HCT116 (cell line): Measurements from ENCODE around the gene SART1. TPM values are rescaled to one million over a fixed set of nuclear protein-coding genes. Genes with fewer than 3 reads are reported as not detected.

Source experiments
- ATAC-seq: fragments of 200-7000 bp; cut with Tn5 transposase; 2 replicates; pipeline ENCODE4 v1.9.1; 2020; ENCODE audit warnings: mild to moderate bottlenecking, moderate library complexity
- BruUV-seq: library from RNA; stranded (reverse); fragments of 400-500 nt; replicated peaks from 2 replicates; lab custom pipeline; 2021; lab: Mats Ljungman, UMichigan
- CTCF ChIA-PET: fragments of 300-600 bp; sonication (Branson Sonifier 250); formaldehyde crosslinking; loops from one replicate; lab custom pipeline; 2021; ENCODE audit warnings: antibody characterized with exemption; lab: Charles Lee
- POLR2A ChIA-PET: fragments of 300-600, 350-600 bp; sonication (Branson Sonifier 250); formaldehyde crosslinking; loops from one replicate; lab custom pipeline; 2021; ENCODE audit warnings: antibody characterized with exemption; lab: Charles Lee
- RAD21 ChIA-PET, 2 experiments: fragments of 300-600 bp; sonication (Branson Sonifier 250); formaldehyde crosslinking; loops; one replicate each; lab custom pipeline; 2023; ENCODE audit warnings: low total read pairs in 2 of 2; ENCODE audit not compliant: uncharacterized antibody in 2 of 2, unreplicated experiment in 2 of 2, low non-redundant PET in 1 of 2; lab: Charles Lee
- DNase-seq: peaks from one replicate; pipeline ENCODE4 v3.0.0-alpha.2; 2010; ENCODE audit warnings: low read depth, low spot score
- H2AFZ ChIP-seq: fragments of 200-600 bp; shearing (Covaris generic), sonication (generic); 2 replicates; pipeline ENCODE4 v1.6.1; 2017; ENCODE audit warnings: low read depth, mixed run types, mixed read lengths, antibody characterized with exemption, low read length; ENCODE audit not compliant: poor library complexity, severe bottlenecking
- H3K27ac ChIP-seq: 2 replicates; pipeline ENCODE4 v1.5.1; 2012; ENCODE audit warnings: low read depth, low read length
- H3K27me3 ChIP-seq: fragments of 200-600 bp; sonication (generic); 2 replicates; pipeline ENCODE4 v1.6.1; 2016; ENCODE audit warnings: mixed run types, low read length, mixed read lengths; ENCODE audit not compliant: insufficient read depth
- H3K36me3 ChIP-seq, 2 experiments: fragments of 200-500 bp in 1 of 2; fragments of 200-600 bp in 1 of 2; sonication (Bioruptor generic) in 1 of 2; sonication (generic) in 1 of 2; 2 replicates each; pipeline versions ENCODE4 v1.5.1 to v1.6.1; 2014 to 2016; ENCODE audit warnings: low read length in 2 of 2, inconsistent platforms in 1 of 2, mixed read lengths in 1 of 2, mixed run types in 1 of 2; ENCODE audit not compliant: insufficient read depth in 2 of 2, control insufficient read depth in 1 of 2
- H3K4me1 ChIP-seq, 2 experiments: fragments of 200-600 bp in 1 of 2; sonication (generic) in 1 of 2; 2 replicates each; pipeline versions ENCODE4 v1.5.1 to v1.6.1; 2012 to 2017; ENCODE audit warnings: low read length in 2 of 2, inconsistent platforms in 1 of 2, mild to moderate bottlenecking in 1 of 2, mixed read lengths in 1 of 2, mixed run types in 1 of 2, moderate library complexity in 1 of 2; ENCODE audit not compliant: insufficient read depth in 2 of 2, control insufficient read depth in 1 of 2
- H3K4me2 ChIP-seq: fragments of 200-600 bp; sonication (generic); 2 replicates; pipeline ENCODE4 v1.6.1; 2017; ENCODE audit warnings: mixed run types, low read length, mixed read lengths
- H3K4me3 ChIP-seq, 2 experiments: fragments of 200-600 bp in 1 of 2; sonication (generic) in 1 of 2; replicated peaks in 1 of 2; 2 replicates each; pipeline ENCODE4 v1.5.1; 2011 to 2016; ENCODE audit warnings: low read length in 2 of 2, control low read depth in 1 of 2, low read depth in 1 of 2, mild to moderate bottlenecking in 1 of 2, mixed read lengths in 1 of 2, mixed run types in 1 of 2
- H3K79me2 ChIP-seq: fragments of 200-600 bp; sonication (generic); 2 replicates; pipeline ENCODE4 v1.6.1; 2017; ENCODE audit warnings: mild to moderate bottlenecking, mixed run types, low read length, moderate library complexity, mixed read lengths; ENCODE audit not compliant: insufficient read depth
- H3K9ac ChIP-seq: fragments of 200-600 bp; sonication (generic); 2 replicates; pipeline ENCODE4 v1.6.1; 2016; ENCODE audit warnings: low read length, mixed read lengths
- H3K9me2 ChIP-seq: fragments of 200-600 bp; sonication (generic), shearing (Covaris generic); 2 replicates; pipeline ENCODE4 v1.6.1; 2017; ENCODE audit warnings: mixed run types, mild to moderate bottlenecking, moderate library complexity; ENCODE audit not compliant: insufficient read depth
- H3K9me3 ChIP-seq, 2 experiments: fragments of 200-500 bp in 1 of 2; fragments of 200-600 bp in 1 of 2; sonication (Bioruptor generic) in 1 of 2; sonication (generic) in 1 of 2; 2 replicates each; pipeline ENCODE4 v1.6.1; 2014 to 2017; ENCODE audit warnings: low read length in 2 of 2, mixed read lengths in 2 of 2, inconsistent platforms in 1 of 2, low read depth in 1 of 2, mild to moderate bottlenecking in 1 of 2, mixed run types in 1 of 2, moderate library complexity in 1 of 2; ENCODE audit not compliant: control insufficient read depth in 1 of 2, insufficient read depth in 1 of 2
- H4K20me1 ChIP-seq: fragments of 200-600 bp; sonication (generic), shearing (Covaris generic); 2 replicates; pipeline ENCODE4 v1.6.1; 2017; ENCODE audit warnings: mixed run types, mild to moderate bottlenecking, moderate library complexity; ENCODE audit not compliant: insufficient read depth
- ATF3 ChIP-seq: IDR thresholded peaks from 2 replicates; pipeline ENCODE4 v1.6.1; 2012
- CEBPB ChIP-seq: IDR thresholded peaks from 2 replicates; pipeline ENCODE4 v1.6.1; 2012; ENCODE audit warnings: low read depth
- CTCF ChIP-seq, 3 experiments: fragments of 200-600 bp in 1 of 3; sonication (generic) in 1 of 3; IDR thresholded peaks in 2 of 3; conservative IDR thresholded peaks in 1 of 3; 2 replicates each; pipeline ENCODE4 v1.5.1; 2012 to 2017; ENCODE audit warnings: low read depth in 2 of 3, low read length in 2 of 3, antibody characterized with exemption in 1 of 3, borderline replicate concordance in 1 of 3, control low read depth in 1 of 3, mild to moderate bottlenecking in 1 of 3, mixed read lengths in 1 of 3, mixed run types in 1 of 3, moderate library complexity in 1 of 3; ENCODE audit not compliant: insufficient read depth in 1 of 3
- POLR2AphosphoS5 ChIP-seq: IDR thresholded peaks from 2 replicates; pipeline ENCODE4 v1.6.1; 2011; ENCODE audit warnings: mild to moderate bottlenecking, low read depth, low read length, moderate library complexity
- ZNF274 ChIP-seq: fragments of 200-500 bp; sonication (Bioruptor generic); IDR thresholded peaks from 2 replicates; pipeline ENCODE4 v1.6.1; 2014; ENCODE audit warnings: mild to moderate bottlenecking, low read depth, low read length, inconsistent platforms
- intact Hi-C: fragments of 100-400 bp; cut with micrococcal nuclease; formaldehyde crosslinking; loops from 2 replicates; pipeline ENCODE4 v1.10.0; 2022
- total RNA-seq: library from RNA; stranded (reverse); gene quantifications from one replicate; pipeline ENCODE4 v1.2.1, GENCODE V29; 2021; ENCODE audit not compliant: unreplicated experiment

Gene SART1
- total RNA-seq, 1 experiment from 2014 or later: 47.9 TPM

GRCh38 chr11:66002648-66003225 lies 41.2 kb downstream of the SART1 start:
- Histone ChIP-seq H3K27ac (peak overlapping the region; percentile 87), H3K79me2 (peaks cover 60% of the 10 kb centered on the region), H3K9me2 (no peaks in the 10 kb centered on the region), H4K20me1 (no peaks in the 10 kb centered on the region; the same call in 1 of the 2 replicates), H3K36me3 (peaks cover 30 to 51% of the 10 kb centered on the region in 2 experiments), H2AFZ (no peak overlapping the region), H3K4me3 (peak overlapping the region; percentile 98 to 100), H3K27me3 (no peaks in the 10 kb centered on the region), H3K9me3 (no peaks in the 10 kb centered on the region), H3K4me2 (peak overlapping the region; percentile 85), H3K9ac (peak overlapping the region; percentile 93), H3K4me1 (peaks cover 17 to 44% of the 10 kb centered on the region in 2 experiments)
- TF ChIP-seq CTCF (IDR thresholded peaks at IDR 0.05 in 2 of 3, conservative IDR thresholded peaks at IDR 0.05 in 1 of 3; ENCODE audit: borderline replicate concordance in 1 of 3, insufficient read depth in 1 of 3, low read depth in 2 of 3, low read length in 2 of 3) (0 out of 6 replicates have a peak, but pooled peaks of 2 of the 3 experiments have one; percentile 4 to 7), POLR2AphosphoS5 (peak; percentile 67), ATF3 (no peak), ZNF274 (no peak), CEBPB (no peak)
- RAD21 ChIA-PET: interaction anchor here in 1 of 2 experiments (1.0 kb wide), 1 partner anchor 49 kb away, joined by 4 read pairs; the partner anchor contains the start of gene SF3B2
- POLR2A ChIA-PET: interaction anchor here (0.8 to 1.6 kb wide), 8 partner anchors 9 to 143 kb away, joined by 3 to 17 read pairs (median 4); partner anchors contain the start of genes CST6, MUS81 and SF3B2
- ATAC-seq: peak; percentile 70
- BruUV-seq: no TSS peak
- no peak for DNase-seq
- intact Hi-C loops: loop anchor here (1.0 kb wide), 3 partner anchors 9 to 142 kb away; partner anchors contain the start of gene MUS81
- CTCF ChIA-PET: interaction anchor here (0.6 to 1.5 kb wide), 4 partner anchors 20 to 112 kb away, joined by 3 to 8 read pairs (median 4); partner anchors contain the start of genes CCDC85B and SF3B2
